Stomach (tissue), 9 donors: ENCODE results near the gene CLDN20. TPM values are rescaled to one million over a fixed set of nuclear protein-coding genes. Genes with fewer than 3 reads are reported as not detected.

Source experiments
- DNase-seq, 2 donors: peaks; one replicate each; pipeline versions ENCODE4 v3.0.0 to v3.0.0-alpha.2; 2013 to 2019
- H3K27ac ChIP-seq, 5 donors: fragments of 200-600 bp in 4 of 5; sonication (generic) in 4 of 5; one replicate each; pipeline ENCODE4 v1.5.1; 2013 to 2019; ENCODE audit warnings: mild to moderate bottlenecking in 1 of 5, moderate library complexity in 1 of 5
- H3K27me3 ChIP-seq, 3 donors: fragments of 200-600 bp; sonication (generic); one replicate each; pipeline ENCODE4 v1.5.1; 2017 to 2019; ENCODE audit warnings: mixed run types in 1 of 3
- H3K36me3 ChIP-seq, 4 donors: fragments of 200-600 bp; sonication (generic); 1 replicate in 3 of 4; 2 replicates in 1 of 4; pipeline ENCODE4 v1.5.1; 2016 to 2019
- H3K4me1 ChIP-seq, 4 donors: fragments of 200-600 bp; sonication (generic); one replicate each; pipeline ENCODE4 v1.5.1; 2016 to 2019
- H3K4me3 ChIP-seq, 4 donors: fragments of 200-600 bp; sonication (generic) in 3 of 4; one replicate each; pipeline ENCODE4 v1.5.1; 2016 to 2019; ENCODE audit warnings: mild to moderate bottlenecking in 1 of 4
- H3K9me3 ChIP-seq, 4 donors: fragments of 200-600 bp; sonication (generic); one replicate each; pipeline ENCODE4 v1.5.1; 2016 to 2019
- EP300 ChIP-seq: sonication (generic); formaldehyde crosslinking; IDR thresholded peaks from one replicate; pipeline ENCODE4 v1.6.1; 2017; ENCODE audit warnings: antibody characterized with exemption
- POLR2A ChIP-seq, 4 donors: fragments of 450-650 bp; IDR thresholded peaks; one replicate each; pipeline ENCODE4 v1.6.1; 2016; ENCODE audit warnings: antibody characterized with exemption in 4 of 4, control low read depth in 2 of 4, mild to moderate bottlenecking in 1 of 4, moderate library complexity in 1 of 4
- POLR2AphosphoS5 ChIP-seq, 3 donors: sonication (generic); formaldehyde crosslinking; IDR thresholded peaks; one replicate each; pipeline ENCODE4 v1.6.1; 2016; ENCODE audit warnings: antibody characterized with exemption in 3 of 3
- WGBS, 5 donors: extraction: QIAGEN DNeasy Blood & Tissue Kit in 3 of 5; methylation state at CpG; one replicate each; pipeline versions ENCODE4 v1.1.5 to v1.1.7; 2013 to 2018; 5-methylcytosine and 5-hydroxymethylcytosine counted together
- intact Hi-C: fragments of 100-400 bp; cut with DNase I; formaldehyde crosslinking; loops from one replicate; pipeline ENCODE4 v1.15.1; 2023; ENCODE audit warnings: low total_unique reads
- polyA plus RNA-seq, 3 donors: library from polyadenylated mRNA; stranded (reverse); fragments of 200-250 nt; gene quantifications; one replicate each; pipeline ENCODE4 v1.2.3, GENCODE V29; 2013
- total RNA-seq, 5 donors: library from RNA; depleted of rRNA; stranded (reverse); fragments of >200 nt; gene quantifications; one replicate each; pipeline versions ENCODE4 v1.1.0 to v1.2.3, GENCODE V29; 2014 to 2016
- TF ChIP-seq, protein P1 (sequence below), 7 experiments: fragments of 450-650 bp in 4 of 7; fragments of 200-600 bp in 3 of 7; sonication (generic) in 3 of 7; IDR thresholded peaks; one replicate each; pipeline ENCODE4 v1.5.1; 2016 to 2019; ENCODE audit warnings: antibody characterized with exemption in 7 of 7, control low read depth in 2 of 7, mild to moderate bottlenecking in 1 of 7
- donor health status: healthy with polysubstance abuse.
- donor health status: Bipolar disorder and iron deficiency.
- donor health status: healthy.

Gene CLDN20
- total and polyA plus RNA-seq, 8 donors, result not detected

- no peaks in the 10 kb centered on the region for H3K27me3 ChIP-seq
- H3K4me3 ChIP-seq, result no peak overlapping the region
- WGBS, 5 donors, result 63 to 81% (median 77%) methylated on average over 8 of the region's 8 CpGs
- intact Hi-C loops, result no loop called here
- peak overlapping the region in 4 of 5 donors; percentile 9 to 59 (median 54) for H3K27ac ChIP-seq
- DNase-seq, result peak in 1 of 2 donors; percentile 64
- H3K4me1 ChIP-seq, result peaks cover 0 to 64% (median 32%) of the 10 kb centered on the region in 4 donors
- peaks cover 0 to 3% (median 0%) of the 10 kb centered on the region in 4 donors for H3K36me3 ChIP-seq
- H3K9me3 ChIP-seq, result no peaks in the 10 kb centered on the region
- TF ChIP-seq, protein P1, sequence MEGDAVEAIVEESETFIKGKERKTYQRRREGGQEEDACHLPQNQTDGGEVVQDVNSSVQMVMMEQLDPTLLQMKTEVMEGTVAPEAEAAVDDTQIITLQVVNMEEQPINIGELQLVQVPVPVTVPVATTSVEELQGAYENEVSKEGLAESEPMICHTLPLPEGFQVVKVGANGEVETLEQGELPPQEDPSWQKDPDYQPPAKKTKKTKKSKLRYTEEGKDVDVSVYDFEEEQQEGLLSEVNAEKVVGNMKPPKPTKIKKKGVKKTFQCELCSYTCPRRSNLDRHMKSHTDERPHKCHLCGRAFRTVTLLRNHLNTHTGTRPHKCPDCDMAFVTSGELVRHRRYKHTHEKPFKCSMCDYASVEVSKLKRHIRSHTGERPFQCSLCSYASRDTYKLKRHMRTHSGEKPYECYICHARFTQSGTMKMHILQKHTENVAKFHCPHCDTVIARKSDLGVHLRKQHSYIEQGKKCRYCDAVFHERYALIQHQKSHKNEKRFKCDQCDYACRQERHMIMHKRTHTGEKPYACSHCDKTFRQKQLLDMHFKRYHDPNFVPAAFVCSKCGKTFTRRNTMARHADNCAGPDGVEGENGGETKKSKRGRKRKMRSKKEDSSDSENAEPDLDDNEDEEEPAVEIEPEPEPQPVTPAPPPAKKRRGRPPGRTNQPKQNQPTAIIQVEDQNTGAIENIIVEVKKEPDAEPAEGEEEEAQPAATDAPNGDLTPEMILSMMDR (IDR thresholded peaks at IDR 0.05), result no peak
- no peak for TF ChIP-seq EP300
- no peak for TF ChIP-seq POLR2AphosphoS5 (IDR thresholded peaks at IDR 0.05)
- TF ChIP-seq POLR2A (IDR thresholded peaks at IDR 0.05), result no peak
Observed at GRCh38 chr6:155272353-155273232, 8.8 kb downstream of the CLDN20 start.

- peaks cover 0 to 3% (median 0%) of the 10 kb centered on the region in 4 donors for H3K36me3 ChIP-seq
- H3K27me3 ChIP-seq, result no peaks in the 10 kb centered on the region
- DNase-seq, result peak in 1 of 2 donors; percentile 72
- H3K27ac ChIP-seq, result peak overlapping the region in 4 of 5 donors; percentile 9 to 59 (median 54)
- intact Hi-C loops, result no loop called here
- no peaks in the 10 kb centered on the region for H3K9me3 ChIP-seq
- no peak for TF ChIP-seq POLR2A (IDR thresholded peaks at IDR 0.05)
- no peak for TF ChIP-seq EP300
- TF ChIP-seq, protein P1 (IDR thresholded peaks at IDR 0.05), result no peak
- no peak for TF ChIP-seq POLR2AphosphoS5 (IDR thresholded peaks at IDR 0.05)
- no peak overlapping the region for H3K4me3 ChIP-seq
- 43 to 57% (median 53%) methylated on average over 3 of the region's 3 CpGs for WGBS, 5 donors
- H3K4me1 ChIP-seq, result peaks cover 0 to 67% (median 32%) of the 10 kb centered on the region in 4 donors
Observed at GRCh38 chr6:155273431-155273830, 9.6 kb downstream of the CLDN20 start.

DNA sequence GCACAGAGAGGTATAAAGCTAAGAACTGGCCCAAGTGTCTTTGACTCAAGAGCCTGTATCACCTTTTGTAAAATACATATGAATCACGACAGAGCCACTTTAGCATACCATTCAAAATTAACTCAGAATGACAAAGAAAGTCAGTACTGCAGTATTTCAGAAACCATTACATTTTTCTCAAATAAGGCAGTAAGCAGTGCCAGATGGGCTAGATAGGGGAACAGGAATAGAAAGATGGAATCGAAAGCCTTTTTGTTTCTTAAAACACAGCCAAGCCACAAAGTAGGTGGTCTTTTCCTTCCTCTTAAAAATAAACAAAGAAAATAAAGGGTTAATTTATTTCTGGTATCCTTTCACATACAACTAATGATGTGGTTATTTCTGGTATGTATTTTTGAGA lies 10.3 kb downstream of the CLDN20 start:
- no peak overlapping the region for H3K4me3 ChIP-seq
- no peaks in the 10 kb centered on the region for H3K9me3 ChIP-seq
- H3K36me3 ChIP-seq, result peaks cover 0 to 3% (median 0%) of the 10 kb centered on the region in 4 donors
- H3K4me1 ChIP-seq, result peaks cover 0 to 67% (median 32%) of the 10 kb centered on the region in 4 donors
- TF ChIP-seq POLR2AphosphoS5 (IDR thresholded peaks at IDR 0.05), result no peak
- no peak for TF ChIP-seq POLR2A (IDR thresholded peaks at IDR 0.05)
- intact Hi-C loops, result no loop called here
- peak overlapping the region in 3 of 5 donors; percentile 48 to 59 (median 59) for H3K27ac ChIP-seq
- no peak for DNase-seq
- WGBS, 5 donors, result 41 to 65% (median 58%) methylated on average over 2 of the region's 2 CpGs
- H3K27me3 ChIP-seq, result no peaks in the 10 kb centered on the region

DNA sequence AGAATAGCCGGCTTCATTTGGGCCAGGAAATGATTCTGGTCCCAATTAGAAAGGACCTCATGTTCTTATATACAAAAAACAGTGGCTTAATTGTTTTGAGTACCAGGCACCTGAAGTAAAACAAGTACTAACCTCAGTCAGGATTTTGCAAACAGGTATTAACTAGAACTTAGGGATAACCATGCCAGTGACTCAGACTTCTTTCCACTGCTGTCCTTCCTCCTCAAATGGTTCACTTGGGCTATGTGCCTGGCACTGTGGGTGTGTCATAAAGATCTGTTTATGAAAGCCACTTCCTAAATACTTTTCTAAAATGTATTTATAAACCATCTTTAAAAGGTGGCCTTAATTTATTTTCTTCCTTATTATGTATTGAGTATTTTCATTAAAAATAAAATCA lies 10.7 kb downstream of the CLDN20 start:
- H3K4me3 ChIP-seq, result no peak overlapping the region
- intact Hi-C loops, result no loop called here
- TF ChIP-seq POLR2AphosphoS5 (IDR thresholded peaks at IDR 0.05) (peak in 1 of 3 donors; percentile 11), EP300 (no peak)
- H3K4me1 ChIP-seq, result peaks cover 0 to 67% (median 32%) of the 10 kb centered on the region in 4 donors
- WGBS, 5 donors, result 52 to 87% (median 70%) methylated on average over 1 of the region's 1 CpG
- no peak for DNase-seq
- H3K27me3 ChIP-seq, result no peaks in the 10 kb centered on the region
- peak overlapping the region in 3 of 5 donors; percentile 48 to 59 (median 59) for H3K27ac ChIP-seq
- H3K9me3 ChIP-seq, result no peaks in the 10 kb centered on the region
- H3K36me3 ChIP-seq, result peaks cover 0 to 3% (median 0%) of the 10 kb centered on the region in 4 donors

- Histone ChIP-seq H3K4me3 (no peak overlapping the region), H3K27ac (peak overlapping the region in 4 of 5 donors; percentile 2 to 59 (median 39)), H3K36me3 (peaks cover 0 to 8% (median 3%) of the 10 kb centered on the region in 4 donors), H3K4me1 (peaks cover 0 to 62% (median 32%) of the 10 kb centered on the region in 4 donors), H3K27me3 (no peaks in the 10 kb centered on the region), H3K9me3 (no peaks in the 10 kb centered on the region)
- 29 to 53% (median 33%) methylated on average over 10 of the region's 10 CpGs for WGBS, 5 donors
- TF ChIP-seq, protein P1 (IDR thresholded peaks at IDR 0.05), result no peak
- TF ChIP-seq POLR2AphosphoS5 (IDR thresholded peaks at IDR 0.05) (no peak), POLR2A (IDR thresholded peaks at IDR 0.05) (no peak), EP300 (no peak)
- intact Hi-C loops, result no loop called here
- DNase-seq, result no peak
Observed at GRCh38 chr6:155275808-155276480, 12.1 kb downstream of the CLDN20 start.
